SK-N-SH treated with all-trans-retinoic acid at 6 μM for 48 hours (cell line): ENCODE measurements around the gene ANAPC2.

ENCODE experiments used
- PATZ1 ChIP-seq: fragments of 250-450 bp; sonication (Bioruptor Pico); IDR thresholded peaks from 2 replicates; pipeline ENCODE4 v1.8.0; 2020; ENCODE audit warnings: mild to moderate bottlenecking, moderate library complexity, borderline replicate concordance
- TF ChIP-seq, protein P1 (sequence below): fragments of 250-450 bp; sonication (Bioruptor Pico); IDR thresholded peaks from 2 replicates; pipeline ENCODE4 v1.5.1; 2020; ENCODE audit warnings: low read depth, mild to moderate bottlenecking, moderate library complexity

DNA sequence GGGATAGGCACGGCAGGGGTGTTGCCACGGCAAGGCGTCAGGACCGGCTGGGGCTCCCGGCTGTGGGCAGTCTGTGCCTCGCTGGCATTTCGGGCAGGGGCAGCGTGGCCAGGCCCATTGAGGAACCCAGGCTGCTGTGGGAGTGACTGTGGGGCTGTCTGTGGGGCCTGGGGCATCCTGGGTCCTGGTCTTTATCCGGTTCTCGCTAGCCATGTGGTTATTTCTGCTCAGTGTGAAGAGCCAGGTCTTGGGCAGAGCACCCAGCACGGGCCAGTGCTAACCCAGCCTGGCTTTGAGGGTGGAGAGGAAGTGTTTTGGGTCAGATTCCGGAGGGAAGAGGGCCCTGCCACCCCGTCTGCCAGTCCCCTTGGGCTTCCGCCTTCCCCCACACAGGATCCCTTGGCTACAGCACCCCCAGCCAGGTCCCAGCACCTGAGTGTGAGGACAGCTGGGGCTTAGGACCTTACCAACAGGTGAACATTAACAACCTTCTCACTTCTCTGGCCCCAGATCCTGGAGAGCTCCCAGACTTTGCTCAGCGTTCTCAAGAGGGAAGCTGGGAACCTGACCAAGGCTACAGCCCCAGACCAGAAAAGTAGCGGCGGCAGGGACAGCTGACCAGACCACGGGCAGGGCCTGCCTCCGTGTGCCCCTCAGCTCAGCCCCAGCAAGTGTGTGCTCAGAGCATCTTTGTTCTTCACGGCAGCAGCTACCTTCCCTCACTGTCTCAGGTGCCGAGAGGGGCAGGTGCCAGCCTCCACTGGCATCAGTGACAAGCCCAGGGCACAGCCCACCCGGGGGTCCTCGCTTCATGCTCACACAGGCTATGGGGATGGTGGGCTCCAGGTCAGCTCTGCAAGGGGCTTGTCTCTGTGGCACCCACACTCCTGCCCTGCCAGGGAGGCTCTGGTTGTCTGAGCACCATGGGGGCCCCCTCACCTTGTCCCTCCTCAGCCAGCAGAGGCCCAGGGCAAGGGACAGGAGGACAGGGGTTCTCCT, 1.2 kb upstream of the ANAPC2 start:
- TF ChIP-seq PATZ1 (CRISPR knock-in tag) = no peak
- TF ChIP-seq, protein P1, sequence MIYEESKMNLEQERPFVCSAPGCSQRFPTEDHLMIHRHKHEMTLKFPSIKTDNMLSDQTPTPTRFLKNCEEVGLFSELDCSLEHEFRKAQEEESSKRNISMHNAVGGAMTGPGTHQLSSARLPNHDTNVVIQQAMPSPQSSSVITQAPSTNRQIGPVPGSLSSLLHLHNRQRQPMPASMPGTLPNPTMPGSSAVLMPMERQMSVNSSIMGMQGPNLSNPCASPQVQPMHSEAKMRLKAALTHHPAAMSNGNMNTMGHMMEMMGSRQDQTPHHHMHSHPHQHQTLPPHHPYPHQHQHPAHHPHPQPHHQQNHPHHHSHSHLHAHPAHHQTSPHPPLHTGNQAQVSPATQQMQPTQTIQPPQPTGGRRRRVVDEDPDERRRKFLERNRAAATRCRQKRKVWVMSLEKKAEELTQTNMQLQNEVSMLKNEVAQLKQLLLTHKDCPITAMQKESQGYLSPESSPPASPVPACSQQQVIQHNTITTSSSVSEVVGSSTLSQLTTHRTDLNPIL (CRISPR knock-in tag) = no peak
